A549 (cell line): ENCODE results near the gene GSC2. TPM values are rescaled to one million over a fixed set of nuclear protein-coding genes. Genes with fewer than 3 reads are reported as not detected.

Experiments
- ATAC-seq, 2 experiments: fragments of 200-7000 bp in 1 of 2; fragments of >200 bp in 1 of 2; cut with Nextera tagmentation in 1 of 2; cut with Tn5 transposase in 1 of 2; 3 replicates each; pipeline versions ENCODE4 v1.8.0 to v1.9.1; 2018 to 2020; ENCODE audit warnings: mild to moderate bottlenecking in 1 of 2, moderate library complexity in 1 of 2
- CTCF ChIA-PET: fragments of 300-600 bp; sonication (Branson Sonifier 250); formaldehyde crosslinking; extraction: SDS; loops from one replicate; lab custom pipeline; 2021; ENCODE audit warnings: antibody characterized with exemption, inconsistent platforms; lab: Yijun Ruan, JAX
- POLR2A ChIA-PET: fragments of 350-600 bp; formaldehyde crosslinking; extraction: SDS; loops from one replicate; lab custom pipeline; 2021; ENCODE audit warnings: antibody characterized with exemption, inconsistent platforms; lab: Yijun Ruan, JAX
- DNase-seq, 2 experiments: peaks; one replicate each; pipeline versions ENCODE4 v3.0.0 to v3.0.0-alpha.2; 2011 to 2016; ENCODE audit warnings: low read depth in 1 of 2, low spot score in 1 of 2
- FAIRE-seq: peaks from 2 replicates; lab custom pipeline; 2011; peaks lifted over from hg19 to GRCh38; lab: Jason Lieb, UNC
- H3K27ac ChIP-seq, 2 experiments: fragments of >200 bp; sonication (Bioruptor Twin); formaldehyde crosslinking; 3 replicates each; pipeline ENCODE4 v1.5.1; 2016 to 2017
- H3K4me1 ChIP-seq: fragments of >200 bp; sonication (Bioruptor Twin); formaldehyde crosslinking; 3 replicates; pipeline ENCODE4 v1.6.1; 2016
- H3K4me2 ChIP-seq: fragments of >200 bp; sonication (Bioruptor Twin); formaldehyde crosslinking; 3 replicates; pipeline ENCODE4 v1.6.1; 2016
- H3K4me3 ChIP-seq: fragments of >200 bp; sonication (Bioruptor Twin); formaldehyde crosslinking; 3 replicates; pipeline ENCODE4 v1.5.1; 2016
- H3K9me3 ChIP-seq: fragments of >200 bp; sonication (Bioruptor Twin); formaldehyde crosslinking; 3 replicates; pipeline ENCODE4 v1.6.1; 2016
- CEBPB ChIP-seq, 2 experiments: fragments of >200 bp in 1 of 2; sonication (Bioruptor Twin) in 1 of 2; formaldehyde crosslinking in 1 of 2; IDR thresholded peaks; 2 replicates each; pipeline ENCODE4 v1.6.1; 2012 to 2016
- CHD2 ChIP-seq: fragments of 150-350 bp; IDR thresholded peaks from 2 replicates; pipeline ENCODE4 v1.6.1; 2014; ENCODE audit warnings: low read length; ENCODE audit not compliant: partially characterized antibody
- EHMT2 ChIP-seq: fragments of 200-600 bp; sonication (generic); IDR thresholded peaks from 2 replicates; pipeline ENCODE4 v1.6.1; 2016; ENCODE audit warnings: antibody characterized with exemption, low read depth, mild to moderate bottlenecking, moderate library complexity
- ELK1 ChIP-seq: fragments of 150-350 bp; IDR thresholded peaks from 2 replicates; pipeline ENCODE4 v1.6.1; 2014; ENCODE audit warnings: low read depth, mild to moderate bottlenecking, low read length
- EP300 ChIP-seq, 2 experiments: fragments of >200 bp; sonication (Bioruptor Twin); formaldehyde crosslinking; IDR thresholded peaks; 2 replicates in 1 of 2; 3 replicates in 1 of 2; pipeline ENCODE4 v1.6.1; 2016 to 2017
- HEYL ChIP-seq: fragments of 250-450 bp; sonication (Bioruptor Pico); IDR thresholded peaks from 2 replicates; pipeline ENCODE4 v1.8.0; 2021; ENCODE audit warnings: mild to moderate bottlenecking, moderate library complexity
- HMGXB4 ChIP-seq: fragments of 250-450 bp; sonication (Bioruptor Pico); IDR thresholded peaks from 2 replicates; pipeline ENCODE4 v1.5.0; 2021; ENCODE audit warnings: mild to moderate bottlenecking, moderate library complexity, borderline replicate concordance
- HOXB13 ChIP-seq: fragments of 250-450 bp; sonication (Bioruptor Pico); IDR thresholded peaks from 2 replicates; pipeline ENCODE4 v1.5.0; 2020; ENCODE audit warnings: low read depth, mild to moderate bottlenecking, moderate library complexity
- HOXB5 ChIP-seq: fragments of 250-450 bp; sonication (Bioruptor Pico); IDR thresholded peaks from 2 replicates; pipeline ENCODE4 v1.5.0; 2020; ENCODE audit warnings: mild to moderate bottlenecking, moderate library complexity
- JUN ChIP-seq, 2 experiments: fragments of >200 bp; sonication (Bioruptor Twin); formaldehyde crosslinking; IDR thresholded peaks; 2 replicates in 1 of 2; 3 replicates in 1 of 2; pipeline ENCODE4 v1.6.1; 2016 to 2017
- JUNB ChIP-seq: fragments of >200 bp; sonication (Bioruptor Twin); formaldehyde crosslinking; IDR thresholded peaks from 2 replicates; pipeline ENCODE4 v1.6.1; 2016
- KDM5A ChIP-seq: fragments of 200-600 bp; sonication (generic); IDR thresholded peaks from 2 replicates; pipeline ENCODE4 v1.6.1; 2016; ENCODE audit warnings: antibody characterized with exemption, mild to moderate bottlenecking
- NR3C1 ChIP-seq: fragments of >200 bp; sonication (Bioruptor Twin); formaldehyde crosslinking; IDR thresholded peaks from 3 replicates; pipeline ENCODE4 v1.6.1; 2017
- POLR2AphosphoS2 ChIP-seq: conservative IDR thresholded peaks from 2 replicates; pipeline ENCODE4 v1.6.1; 2012; ENCODE audit warnings: low read length, improper control_type of control experiment, inconsistent platforms
- RAD21 ChIP-seq, 2 experiments: fragments of >200 bp in 1 of 2; sonication (Bioruptor Twin) in 1 of 2; formaldehyde crosslinking in 1 of 2; IDR thresholded peaks in 1 of 2; conservative IDR thresholded peaks in 1 of 2; 2 replicates in 1 of 2; 3 replicates in 1 of 2; pipeline ENCODE4 v1.6.1; 2012 to 2018; ENCODE audit warnings: inconsistent platforms in 1 of 2
- RFX5 ChIP-seq: fragments of 450-650 bp; IDR thresholded peaks from 2 replicates; pipeline ENCODE4 v1.7.1; 2014; ENCODE audit warnings: antibody characterized with exemption, mild to moderate bottlenecking, moderate library complexity
- RNF2 ChIP-seq: fragments of 200-600 bp; sonication (generic); IDR thresholded peaks from 2 replicates; pipeline ENCODE4 v1.6.1; 2016; ENCODE audit warnings: low read depth, mild to moderate bottlenecking, antibody characterized with exemption, moderate library complexity, borderline replicate concordance
- SREBF2 ChIP-seq: fragments of 450-650 bp; IDR thresholded peaks from 2 replicates; pipeline ENCODE4 v1.6.1; 2014; ENCODE audit warnings: mild to moderate bottlenecking, moderate library complexity
- USF2 ChIP-seq: fragments of 450-650 bp; IDR thresholded peaks from 2 replicates; pipeline ENCODE4 v1.6.1; 2014; ENCODE audit warnings: antibody characterized with exemption
- WGBS: methylation state at CpG from one replicate; pipeline ENCODE4 v1.1.6; 2017; ENCODE audit errors: missing lambda C conversion rate; 5-methylcytosine and 5-hydroxymethylcytosine counted together
- polyA plus RNA-seq, 4 experiments: library from polyadenylated mRNA; depleted of rRNA in 3 of 4; stranded (reverse); fragments of >200 nt; fragmentation: RNase III in 1 of 4; extraction: RNeasy Plus Mini Kit Qiagen cat#74134 plus additional on column Dnase treatment in 1 of 4; gene quantifications; 2 replicates in 3 of 4; 3 replicates in 1 of 4; pipeline ENCODE4 v1.2.3, GENCODE V29; 2011 to 2017
- TF ChIP-seq, protein P1 (sequence below): fragments of >200 bp; sonication (Bioruptor Twin); formaldehyde crosslinking; IDR thresholded peaks from 2 replicates; pipeline ENCODE4 v1.6.1; 2016

The GSC2 gene
- polyA plus RNA-seq, 2 of the 4 experiments (the other 2 are of a cell fraction) = not detected

DNA sequence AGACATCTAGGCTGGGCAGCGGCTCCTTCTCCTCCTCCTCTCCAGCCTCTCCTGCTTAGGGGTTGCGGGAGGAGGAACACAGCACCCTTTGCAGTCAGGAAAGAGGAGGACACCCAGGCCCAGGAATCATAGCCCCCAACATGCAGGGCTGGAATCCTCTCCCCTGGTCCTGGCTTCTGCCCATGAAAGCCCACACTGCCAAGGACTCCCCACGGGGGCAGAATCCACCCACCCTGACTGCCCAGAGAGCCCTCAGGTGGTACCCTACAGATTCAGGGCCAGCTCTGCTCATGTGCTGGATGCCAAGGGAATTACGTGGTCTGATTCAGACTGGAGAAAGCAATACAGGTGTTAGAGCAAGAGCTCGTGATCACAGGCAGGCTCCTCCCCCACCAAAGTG, 10.1 kb downstream of the GSC2 start:
- Histone ChIP-seq H3K9me3 (no peaks in the 10 kb centered on the region), H3K4me1 (peaks cover 6% of the 10 kb centered on the region; the same call in 2 of the 3 replicates)
- ATAC-seq (no peak), DNase-seq (no peak)
- CTCF ChIA-PET = no interaction called here
- POLR2A ChIA-PET = no interaction called here
- TF ChIP-seq USF2 = no peak
- TF ChIP-seq CEBPB (IDR thresholded peaks at IDR 0.05) = no peak
- no peak for TF ChIP-seq HOXB13 (CRISPR knock-in tag)
- no peak for TF ChIP-seq HMGXB4 (CRISPR knock-in tag)
- TF ChIP-seq RNF2 = no peak
- no peak for TF ChIP-seq SREBF2
- no peak for TF ChIP-seq KDM5A
- TF ChIP-seq, protein P1, sequence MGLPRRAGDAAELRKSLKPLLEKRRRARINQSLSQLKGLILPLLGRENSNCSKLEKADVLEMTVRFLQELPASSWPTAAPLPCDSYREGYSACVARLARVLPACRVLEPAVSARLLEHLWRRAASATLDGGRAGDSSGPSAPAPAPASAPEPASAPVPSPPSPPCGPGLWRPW = no peak
- TF ChIP-seq NR3C1 = no peak
- TF ChIP-seq JUNB = no peak
- no peak for TF ChIP-seq ELK1
- TF ChIP-seq EHMT2 = no peak
- no peak for TF ChIP-seq CHD2
- no peak for TF ChIP-seq HOXB5
- TF ChIP-seq, all 56 proteins: peak for 0
- H3K4me2 ChIP-seq = no peak overlapping the region
- 95% methylated on average over 4 of the region's 5 CpGs for WGBS
- H3K4me3 ChIP-seq = no peak overlapping the region
- H3K27ac ChIP-seq = no peak overlapping the region
- no peak for FAIRE-seq

GRCh38 chr22:19139001-19139356, 11.1 kb downstream of the GSC2 start:
- Histone ChIP-seq H3K4me3 (no peak overlapping the region), H3K9me3 (no peaks in the 10 kb centered on the region), H3K27ac (no peak overlapping the region), H3K4me1 (peaks cover 6% of the 10 kb centered on the region; the same call in 2 of the 3 replicates), H3K4me2 (no peak overlapping the region)
- TF ChIP-seq RFX5 (no peak), HOXB5 (no peak), HEYL (CRISPR knock-in tag) (no peak), EP300 (IDR thresholded peaks at IDR 0.05) (no peak), JUN (IDR thresholded peaks at IDR 0.05) (no peak), POLR2AphosphoS2 (no peak), JUNB (no peak), RAD21 (conservative IDR thresholded peaks at IDR 0.05 in 1 of 2, IDR thresholded peaks at IDR 0.05 in 1 of 2) (no peak)
- 91% methylated on average over 7 of the region's 9 CpGs for WGBS
- DNase-seq (no peak), ATAC-seq (no peak), FAIRE-seq (no peak)
- ChIA-PET POLR2A (interaction anchor here (0.5 kb wide), 1 partner anchor 14 kb away, joined by 3 read pairs; no protein-coding TSS in a partner anchor), CTCF (no interaction called here)
